Measurements from ENCODE around the gene NOBOX. TPM values are rescaled to one million over a fixed set of nuclear protein-coding genes. Genes with fewer than 3 reads are reported as not detected.

NOBOX gene
- total RNA-seq, 1 donor from 2014 or later: not detected

Other genes starting within 250 kb of the NOBOX start
- 0.56 and 1.1 TPM in 2 replicates for gene CTAGE4, start 220.2 kb downstream of the NOBOX start, total RNA-seq
- 2.8 and 3.5 TPM in 2 replicates for gene ARHGEF35, start 207.9 kb downstream of the NOBOX start, total RNA-seq
- not detected in 2 replicates for gene OR2A42, start 164.1 kb downstream of the NOBOX start, total RNA-seq
- gene OR2A7, start 138.9 kb downstream of the NOBOX start, total RNA-seq: 2.0 and 2.1 TPM in 2 replicates
- gene CTAGE8, start 134.4 kb downstream of the NOBOX start, total RNA-seq: 0.99 and 2.0 TPM in 2 replicates
- not detected in 2 replicates for gene OR2A1, start 91.3 kb downstream of the NOBOX start, total RNA-seq
- 8.7 and 9.4 TPM in 2 replicates for gene ARHGEF5, start 48.3 kb downstream of the NOBOX start, total RNA-seq